GM12872 (cell line): Measurements from ENCODE around the gene ZNF22.

Experiments used
- CTCF ChIP-seq: IDR thresholded peaks from 3 replicates; pipeline ENCODE4 v1.5.1; 2011; ENCODE audit warnings: low read depth, mild to moderate bottlenecking, low read length, moderate library complexity; ENCODE audit not compliant: insufficient read depth

The ZNF22 gene

GRCh38 chr10:45001381-45002148, 842 bp downstream of the ZNF22 start:
- TF ChIP-seq CTCF: peak; percentile 42; the same call in 2 of the 3 replicates

- TF ChIP-seq CTCF: no peak
Observed at GRCh38 chr10:45003432-45004000, 2.8 kb downstream of the ZNF22 start.

GRCh38 chr10:45004661-45005060, 3.9 kb downstream of the ZNF22 start:
- TF ChIP-seq CTCF: no peak

GRCh38 chr10:45005284-45005683, 4.6 kb downstream of the ZNF22 start:
- TF ChIP-seq CTCF: no peak

- TF ChIP-seq CTCF: no peak
Observed at GRCh38 chr10:45006276-45007030, 5.7 kb downstream of the ZNF22 start.

- peak; percentile 77 for TF ChIP-seq CTCF
Observed at GRCh38 chr10:45008524-45009161, 7.9 kb downstream of the ZNF22 start.

GRCh38 chr10:45015590-45015989, 14.9 kb downstream of the ZNF22 start:
- no peak for TF ChIP-seq CTCF
